HepG2 (cell line): ENCODE results near the gene EHD1. TPM values are rescaled to one million over a fixed set of nuclear protein-coding genes. Genes with fewer than 3 reads are reported as not detected.
A peak's percentile ranks its signal among the peaks of the same experiment; 100 is the strongest.

Source experiments
- AHR ChIP-seq: IDR thresholded peaks from 2 replicates; pipeline ENCODE4 v1.6.1; 2018; ENCODE audit warnings: missing genetic modification reagents, missing compliant biosample characterization
- CTCF ChIP-seq: sonication (generic); formaldehyde crosslinking; IDR thresholded peaks from 2 replicates; pipeline ENCODE4 v1.5.0; 2020; ENCODE audit warnings: mild to moderate bottlenecking, missing genetic modification reagents, moderate library complexity
- DMAP1 ChIP-seq: IDR thresholded peaks from 2 replicates; pipeline ENCODE4 v1.6.1; 2016
- ELF3 ChIP-seq: IDR thresholded peaks from 2 replicates; pipeline ENCODE4 v1.6.1; 2016; ENCODE audit warnings: missing genetic modification reagents, missing compliant biosample characterization
- GABPA ChIP-seq, 2 experiments: IDR thresholded peaks; 2 replicates each; pipeline ENCODE4 v1.6.1; 2011 to 2016; ENCODE audit warnings: low read depth in 2 of 2, low read length in 1 of 2, missing biosample characterization in 1 of 2, missing genetic modification characterization in 1 of 2
- KAT8 ChIP-seq: IDR thresholded peaks from 2 replicates; pipeline ENCODE4 v1.6.1; 2016; ENCODE audit warnings: missing genetic modification reagents, missing compliant biosample characterization
- KDM2A ChIP-seq: sonication (generic); formaldehyde crosslinking; IDR thresholded peaks from 2 replicates; pipeline ENCODE4 v1.4.0; 2020; ENCODE audit warnings: low read depth, missing genetic modification reagents, borderline replicate concordance
- MIER3 ChIP-seq: IDR thresholded peaks from 2 replicates; pipeline ENCODE4 v1.6.1; 2016; ENCODE audit warnings: missing compliant biosample characterization, borderline replicate concordance
- NFRKB ChIP-seq: fragments of 450-650 bp; IDR thresholded peaks from 2 replicates; pipeline ENCODE4 v1.6.1; 2017
- THRA ChIP-seq: sonication (generic); formaldehyde crosslinking; IDR thresholded peaks from 2 replicates; pipeline ENCODE4 v1.4.0; 2020; ENCODE audit warnings: missing genetic modification reagents, borderline replicate concordance
- THYN1 ChIP-seq: sonication (generic); formaldehyde crosslinking; IDR thresholded peaks from 2 replicates; pipeline ENCODE4 v1.8.1; 2023; ENCODE audit warnings: low read depth, mild to moderate bottlenecking, moderate library complexity, missing genetic modification reagents, borderline replicate concordance
- ZBTB10 ChIP-seq: sonication (generic); formaldehyde crosslinking; IDR thresholded peaks from 2 replicates; pipeline ENCODE4 v1.4.0; 2020; ENCODE audit warnings: missing genetic modification reagents, borderline replicate concordance
- ZFP90 ChIP-seq: sonication (generic); formaldehyde crosslinking; IDR thresholded peaks from 2 replicates; pipeline ENCODE4 v1.8.0; 2022; ENCODE audit warnings: missing genetic modification reagents, mild to moderate bottlenecking, inconsistent platforms, borderline replicate concordance
- ZNF574 ChIP-seq: sonication (generic); formaldehyde crosslinking; IDR thresholded peaks from 2 replicates; pipeline ENCODE4 v1.4.0; 2020; ENCODE audit warnings: missing genetic modification reagents
- ZNF687 ChIP-seq: sonication (generic); formaldehyde crosslinking; IDR thresholded peaks from 2 replicates; pipeline ENCODE4 v1.5.1; 2020; ENCODE audit warnings: mild to moderate bottlenecking, missing genetic modification reagents, moderate library complexity
- polyA plus RNA-seq, 8 experiments: library from polyadenylated mRNA; depleted of rRNA in 3 of 8; stranded (reverse) in 7 of 8; unstranded in 1 of 8; fragments of >200 nt; fragmentation: Illumina TruSeq in 4 of 8; extraction: Trizol in 4 of 8; gene quantifications; 2 replicates each; pipeline versions ENCODE4 v1.2.1 to v1.2.3, GENCODE V29; 2011 to 2016; ENCODE audit warnings: low read depth in 4 of 8, missing spikeins in 1 of 8, mixed read lengths in 1 of 8; ENCODE audit not compliant: insufficient read depth in 1 of 8
- total RNA-seq, 5 experiments: library from RNA; depleted of rRNA; stranded (reverse); fragments of >200 nt; fragmentation: Illumina TruSeq; extraction: Trizol; gene quantifications; 2 replicates each; pipeline ENCODE4 v1.2.3, GENCODE V29; 2016; ENCODE audit warnings: low read depth in 1 of 5

EHD1 gene
- total and polyA plus RNA-seq, 2 of the 13 experiments (the other 11 are each of a cell fraction or from before 2014, with no cell fraction given) = 23.6 to 26.6 TPM

- TF ChIP-seq ZNF574 (peak; percentile 45; the same call in 1 of the 2 replicates), DMAP1 (CRISPR knock-in tag) (0 out of 2 replicates have a peak, but pooled peaks have one; percentile 22), CTCF (CRISPR knock-in tag) (peak; percentile 99), THYN1 (no peak), KAT8 (CRISPR knock-in tag) (peak; percentile 60), GABPA (IDR thresholded peaks at IDR 0.05; ENCODE audit: low read depth, low read length) (no peak), GABPA (CRISPR knock-in tag; IDR thresholded peaks at IDR 0.05; ENCODE audit: low read depth) (peak; percentile 31; the same call in 1 of the 2 replicates), KDM2A (CRISPR knock-in tag) (peak; percentile 63), ZNF687 (CRISPR knock-in tag) (peak; percentile 69), ELF3 (CRISPR knock-in tag) (peak; percentile 51; the same call in 1 of the 2 replicates), MIER3 (0 out of 2 replicates have a peak, but pooled peaks have one; percentile 54), ZFP90 (CRISPR knock-in tag) (peak; percentile 24; the same call in 1 of the 2 replicates), ZBTB10 (no peak), AHR (peak; percentile 44; the same call in 1 of the 2 replicates), NFRKB (no peak), THRA (CRISPR knock-in tag) (peak; percentile 39; the same call in 1 of the 2 replicates)
These were observed 31.3 kb downstream of the EHD1 start (continued) for GRCh38 chr11:64846998-64847666.
